Measurements from ENCODE around the gene RPA1. TPM values are rescaled to one million over a fixed set of nuclear protein-coding genes. Genes with fewer than 3 reads are reported as not detected.

Gene RPA1
- total and polyA plus RNA-seq, 2 of the 8 experiments (the other 6 are each of a cell fraction or from before 2014, with no cell fraction given) = 79.1 to 194 TPM

GRCh38 chr17:1908699-1909309, 79.0 kb downstream of the RPA1 start (continued):
- TF ChIP-seq CHD7 (IDR thresholded peaks at IDR 0.05; ENCODE audit: insufficient replicate concordance, low read length) = no peak
- no peak for TF ChIP-seq CREB1 (IDR thresholded peaks at IDR 0.05)
- TF ChIP-seq CTBP2 (IDR thresholded peaks at IDR 0.05; ENCODE audit: borderline replicate concordance, insufficient read depth, insufficient read length, low read length) = no peak
- peak; percentile 19; the same call in 1 of the 2 replicates for TF ChIP-seq ZNF274 (IDR thresholded peaks at IDR 0.05; ENCODE audit: borderline replicate concordance, extremely low read depth, low read length)
- no peak for TF ChIP-seq KDM4A (IDR thresholded peaks at IDR 0.05; ENCODE audit: low read depth, low read length, severe bottlenecking)
- no peak for TF ChIP-seq CHD1 (IDR thresholded peaks at IDR 0.05; ENCODE audit: low read depth, low read length)
- no peak for TF ChIP-seq SIX5 (IDR thresholded peaks at IDR 0.05; ENCODE audit: low read depth, low read length)
- no peak for TF ChIP-seq PHF8 (conservative IDR thresholded peaks at IDR 0.05; ENCODE audit: low read depth, low read length)
- TF ChIP-seq NANOG (IDR thresholded peaks at IDR 0.05; ENCODE audit: insufficient read depth, low read depth, low read length, poor library complexity, severe bottlenecking) = no peak
- TF ChIP-seq SIRT6 (IDR thresholded peaks at IDR 0.05; ENCODE audit: low read length) = no peak
- TF ChIP-seq TCF12 (IDR thresholded peaks at IDR 0.05; ENCODE audit: low read depth, low read length) = peak; percentile 78; the same call in 1 of the 2 replicates

Measured in H1 (cell line).